ENCODE results near the gene TMEM120B.

Gene TMEM120B

DNA sequence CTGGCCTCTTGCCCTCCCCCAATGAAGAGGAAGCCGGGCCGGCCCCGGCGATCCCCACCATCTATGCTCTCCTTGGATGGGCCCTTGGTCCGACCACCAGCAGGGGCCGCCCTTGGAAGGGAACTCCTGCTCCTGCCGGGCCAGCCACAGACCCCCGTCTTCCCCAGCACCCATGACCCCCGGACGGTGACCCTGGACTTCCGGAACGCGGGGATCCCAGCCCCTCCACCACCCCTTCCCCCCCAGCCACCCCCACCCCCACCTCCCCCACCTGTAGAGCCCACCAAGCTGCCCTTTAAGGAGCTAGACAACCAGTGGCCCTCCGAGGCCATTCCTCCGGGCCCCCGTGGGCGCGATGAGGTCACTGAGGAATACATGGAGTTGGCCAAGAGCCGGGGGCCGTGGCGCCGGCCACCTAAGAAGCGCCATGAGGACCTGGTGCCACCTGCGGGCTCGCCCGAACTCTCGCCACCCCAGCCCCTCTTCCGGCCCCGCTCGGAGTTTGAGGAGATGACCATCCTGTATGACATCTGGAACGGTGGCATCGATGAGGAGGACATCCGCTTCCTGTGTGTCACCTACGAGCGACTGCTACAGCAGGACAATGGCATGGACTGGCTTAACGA is 110.7 kb downstream of the TMEM120B start:
- DNase-seq, result no peak

DNA sequence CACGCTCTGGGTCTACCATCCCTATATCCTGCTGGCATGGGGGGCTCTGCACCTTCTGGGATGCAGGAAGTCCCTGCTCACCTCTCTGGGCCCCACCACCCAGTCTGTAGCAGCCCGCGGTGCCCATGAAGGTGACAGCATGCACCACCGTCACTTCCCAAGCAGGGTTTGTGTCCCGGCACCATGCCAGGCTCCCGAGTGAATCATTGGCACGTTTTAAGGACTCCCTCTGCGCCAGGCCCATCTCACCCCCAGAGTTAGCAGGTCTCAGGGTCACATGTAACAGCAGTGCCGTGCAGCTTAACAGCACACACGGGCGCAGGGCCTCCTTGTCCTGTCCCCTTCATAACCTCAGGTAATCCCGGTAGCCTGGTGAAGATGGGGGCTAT is 111.2 kb downstream of the TMEM120B start:
- DNase-seq, result no peak

DNA sequence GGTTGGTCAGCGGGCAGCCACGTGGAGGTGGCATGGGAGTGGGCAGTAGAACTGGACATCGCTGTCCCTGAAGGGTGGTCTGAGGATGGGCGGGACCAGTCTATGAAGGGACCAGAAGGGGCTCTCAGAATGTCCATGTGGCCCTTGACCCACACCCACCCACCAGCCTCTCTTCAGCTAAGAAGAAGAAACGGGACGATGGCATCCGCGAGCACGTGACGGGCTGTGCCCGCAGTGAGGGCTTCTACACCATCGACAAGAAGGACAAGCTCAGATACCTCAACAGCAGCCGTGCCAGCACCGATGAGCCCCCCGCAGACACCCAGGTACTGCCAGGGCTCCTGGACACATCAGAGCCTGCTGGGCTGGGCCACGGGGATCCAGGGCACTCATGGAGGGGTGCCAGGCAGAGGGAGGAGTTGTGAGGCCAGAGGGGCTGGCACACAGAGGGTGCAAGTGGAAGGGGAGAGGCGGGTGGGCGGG is 112.5 kb downstream of the TMEM120B start:
- DNase-seq, result no peak

DNA sequence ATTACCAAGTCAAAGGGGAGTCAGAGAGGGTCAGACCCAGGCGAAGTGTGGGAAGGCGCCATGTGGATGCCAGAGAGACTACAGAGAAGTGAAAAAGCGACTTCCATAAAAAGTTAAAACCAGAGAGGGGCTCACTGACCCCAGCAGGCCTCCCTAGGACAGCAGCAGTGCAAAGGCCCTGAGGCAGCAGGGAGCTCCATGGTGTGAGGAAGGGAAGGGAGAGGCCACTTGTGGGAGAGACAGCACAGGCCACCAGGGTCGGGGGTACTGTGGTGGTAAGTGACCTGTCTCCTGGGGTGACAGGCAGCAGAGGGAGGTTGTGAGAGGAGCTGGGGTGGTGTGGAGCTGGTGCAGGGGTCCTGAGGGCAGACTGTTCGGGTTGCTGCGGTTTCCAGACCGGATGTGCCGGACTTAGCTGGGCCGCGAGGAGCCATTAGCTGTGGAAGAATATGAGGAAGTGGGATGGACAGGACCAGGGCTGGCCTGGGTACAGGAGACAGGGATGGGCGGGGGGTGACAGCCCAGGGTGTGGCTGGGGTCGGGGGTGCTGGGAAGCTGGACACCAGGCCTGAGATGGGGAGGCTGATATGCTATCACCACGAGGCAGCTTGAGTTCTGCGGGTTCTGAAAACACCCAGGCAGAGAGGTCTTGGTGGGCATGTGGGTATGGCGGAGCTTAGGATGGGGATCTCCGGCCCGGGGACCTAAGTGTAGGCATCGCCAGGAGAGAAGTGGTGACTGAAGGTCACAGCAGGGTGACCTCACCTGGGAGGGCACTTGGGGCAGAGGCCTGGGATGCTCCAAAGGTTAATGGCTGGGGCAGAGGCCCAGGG is 114.0 kb downstream of the TMEM120B start:
- no peak for DNase-seq

DNA sequence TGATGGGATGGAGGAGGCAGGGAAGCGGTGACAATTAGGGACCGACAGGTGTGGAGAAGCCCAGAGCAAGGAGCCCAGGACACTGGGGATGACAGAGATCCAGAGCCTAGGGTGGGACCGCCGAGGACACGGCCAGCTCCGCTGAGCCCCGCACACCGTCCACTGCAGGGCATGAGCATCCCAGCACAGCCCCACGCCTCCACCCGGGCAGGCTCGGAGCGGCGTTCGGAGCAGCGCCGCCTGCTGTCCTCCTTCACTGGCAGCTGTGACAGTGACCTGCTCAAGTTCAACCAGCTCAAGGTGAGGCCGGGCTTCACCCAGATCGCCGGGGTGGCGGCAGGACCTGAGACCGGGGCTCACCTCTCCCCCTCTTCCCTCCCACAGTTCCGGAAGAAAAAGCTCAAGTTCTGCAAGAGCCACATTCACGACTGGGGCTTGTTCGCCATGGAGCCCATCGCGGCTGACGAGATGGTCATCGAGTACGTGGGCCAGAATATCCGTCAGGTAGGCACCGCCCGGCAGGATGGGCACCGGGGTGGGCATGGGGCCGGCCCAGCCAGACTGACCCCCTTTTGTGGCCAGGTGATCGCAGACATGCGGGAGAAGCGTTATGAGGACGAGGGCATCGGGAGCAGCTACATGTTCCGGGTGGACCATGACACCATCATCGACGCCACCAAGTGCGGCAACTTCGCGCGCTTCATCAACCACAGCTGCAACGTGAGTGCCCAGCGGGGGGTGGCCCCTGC is 115.0 kb downstream of the TMEM120B start:
- no peak for DNase-seq

DNA sequence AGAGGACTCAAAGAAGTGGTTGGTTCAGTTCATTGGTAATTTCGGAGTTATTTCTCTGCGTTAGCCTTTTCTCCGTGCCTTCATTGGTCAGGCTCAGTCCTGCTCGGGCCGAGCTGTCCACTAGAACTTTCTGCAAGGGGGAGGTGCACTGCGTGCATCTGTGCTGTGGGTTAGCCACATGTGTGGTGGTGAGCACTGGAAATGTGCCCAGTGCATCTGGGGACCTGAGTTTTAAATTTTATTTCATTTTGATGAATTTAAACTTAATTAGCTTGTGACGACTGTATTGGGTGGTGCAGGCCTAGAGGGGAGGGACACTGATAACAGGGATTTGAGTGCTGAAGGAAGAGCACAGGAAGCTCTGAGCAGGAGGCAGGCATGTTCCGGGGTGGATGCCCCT is 115.8 kb downstream of the TMEM120B start:
- no peak for DNase-seq

DNA sequence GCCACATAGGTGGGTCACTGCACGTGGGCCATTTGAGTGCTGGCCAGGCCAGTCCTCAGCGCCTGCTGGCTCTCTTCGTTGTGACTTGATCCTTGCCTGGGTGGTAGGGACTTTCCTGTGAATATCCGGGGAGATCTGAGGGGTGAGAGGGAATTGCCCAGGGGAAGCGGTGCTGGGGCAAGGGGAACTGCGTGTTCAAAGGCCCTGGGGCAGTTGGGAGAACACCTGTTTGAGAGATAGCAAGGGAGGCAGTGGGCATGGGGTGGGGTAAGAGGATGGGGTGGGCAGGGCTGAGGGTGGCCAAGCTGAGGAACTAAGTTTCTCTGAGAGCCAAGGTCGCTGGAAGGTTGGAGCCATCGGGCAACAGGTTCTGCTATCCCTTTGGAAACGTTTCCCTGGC is 116.3 kb downstream of the TMEM120B start:
- no peak for DNase-seq

DNA sequence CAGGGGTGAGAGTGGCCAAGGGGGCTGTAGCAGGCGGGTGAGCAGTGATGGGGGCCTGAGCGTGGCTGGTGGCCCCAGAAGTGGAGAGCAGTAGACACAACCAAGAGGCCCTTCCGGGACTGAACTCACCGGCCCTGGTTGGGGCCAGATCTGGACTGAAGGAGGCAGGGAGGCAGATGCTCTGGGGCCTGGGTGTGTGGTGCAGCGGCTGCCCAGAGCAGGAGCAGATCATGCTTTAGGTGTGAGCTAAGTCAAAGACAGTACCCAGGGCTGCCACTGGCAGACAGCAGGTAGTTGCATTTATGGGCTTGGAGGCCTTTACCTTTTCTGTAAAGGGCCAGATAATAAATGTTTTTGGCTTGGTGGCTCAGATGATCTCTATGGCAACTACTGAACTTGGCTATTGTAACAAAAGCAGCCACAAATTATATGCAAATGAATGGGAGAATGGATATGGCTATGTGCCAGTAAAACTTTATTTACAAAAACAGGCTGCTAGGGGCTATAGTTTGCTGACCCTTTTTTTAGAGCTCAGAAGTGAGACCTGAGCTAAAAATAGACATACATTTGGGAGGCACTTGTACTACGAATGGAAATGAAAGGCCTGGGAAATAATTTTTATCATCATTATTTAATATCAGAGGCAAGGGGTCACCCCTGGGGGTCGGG is 116.8 kb downstream of the TMEM120B start:
- DNase-seq, result no peak

DNA sequence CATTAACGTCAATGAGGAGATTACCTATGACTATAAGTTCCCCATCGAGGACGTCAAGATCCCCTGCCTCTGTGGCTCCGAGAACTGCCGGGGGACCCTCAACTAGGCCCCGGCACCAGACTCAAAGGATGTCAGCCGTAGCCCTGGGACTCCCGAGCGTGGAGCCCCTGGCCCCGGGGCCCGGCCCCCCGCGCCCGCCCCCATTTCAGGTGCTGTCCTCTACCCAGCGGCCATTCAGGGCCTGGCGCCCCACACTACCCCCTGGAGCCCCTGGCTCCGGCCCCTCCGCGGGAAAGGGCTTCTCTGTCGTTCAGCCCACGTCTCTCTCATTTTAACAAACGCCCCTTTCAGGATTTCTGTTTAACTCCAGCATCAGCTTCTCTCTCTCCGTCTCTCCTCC is 117.6 kb downstream of the TMEM120B start:
- DNase-seq, result no peak

DNA sequence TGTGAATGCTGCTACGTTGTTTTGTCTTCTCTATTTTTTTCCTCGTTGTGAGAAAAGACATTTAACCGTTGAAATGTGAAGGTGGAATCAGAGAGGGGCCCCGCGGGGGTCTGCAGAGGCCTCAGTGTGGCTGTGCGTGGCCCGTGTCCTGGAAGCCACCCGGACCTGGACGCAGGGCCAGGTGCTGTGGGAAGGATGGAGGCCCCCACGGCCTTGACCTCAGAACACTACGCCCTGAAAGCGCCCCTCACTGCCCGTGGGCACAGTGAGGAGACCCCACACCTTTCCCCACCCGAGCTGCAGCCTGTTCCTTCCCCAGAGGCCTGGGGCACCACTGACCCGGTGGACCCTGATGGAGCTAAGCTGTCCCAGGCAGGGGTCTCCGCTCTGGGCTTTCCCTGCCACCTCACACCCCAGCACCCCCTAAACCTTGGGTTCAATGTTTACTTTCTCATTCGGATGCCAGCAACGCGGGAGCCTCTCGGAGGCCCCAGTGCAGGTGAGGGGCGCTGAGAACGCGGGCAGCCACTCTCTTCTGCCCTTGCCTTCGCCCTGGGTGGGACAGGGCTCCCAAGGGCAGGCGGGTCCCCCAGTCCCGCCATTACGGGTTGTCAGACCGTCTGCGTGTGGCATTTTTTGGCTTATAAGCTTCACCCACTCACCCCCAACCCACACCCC is 118.2 kb downstream of the TMEM120B start:
- DNase-seq, result no peak

All from activated CD4-positive, CD25-positive, alpha-beta regulatory T cell (primary cell).